Cardiac fibroblast (primary cell): ENCODE measurements around the gene NME8.

ENCODE experiments used
- DNase-seq, 2 donors: peaks; one replicate each; pipeline versions ENCODE4 v3.0.0 to v3.0.0-alpha.2; 2010; ENCODE audit warnings: low read depth in 2 of 2
- H3K4me3 ChIP-seq, 2 donors: replicated peaks in 1 of 2; 1 replicate in 1 of 2; 2 replicates in 1 of 2; pipeline ENCODE4 v1.5.1; 2011; ENCODE audit warnings: low read depth in 2 of 2, low read length in 2 of 2, mild to moderate bottlenecking in 2 of 2, moderate library complexity in 1 of 2
- TF ChIP-seq, protein P1 (sequence below): IDR thresholded peaks from one replicate; pipeline ENCODE4 v1.5.1; 2011; ENCODE audit warnings: low read depth, mild to moderate bottlenecking, low read length, inconsistent platforms

NME8 gene

DNA sequence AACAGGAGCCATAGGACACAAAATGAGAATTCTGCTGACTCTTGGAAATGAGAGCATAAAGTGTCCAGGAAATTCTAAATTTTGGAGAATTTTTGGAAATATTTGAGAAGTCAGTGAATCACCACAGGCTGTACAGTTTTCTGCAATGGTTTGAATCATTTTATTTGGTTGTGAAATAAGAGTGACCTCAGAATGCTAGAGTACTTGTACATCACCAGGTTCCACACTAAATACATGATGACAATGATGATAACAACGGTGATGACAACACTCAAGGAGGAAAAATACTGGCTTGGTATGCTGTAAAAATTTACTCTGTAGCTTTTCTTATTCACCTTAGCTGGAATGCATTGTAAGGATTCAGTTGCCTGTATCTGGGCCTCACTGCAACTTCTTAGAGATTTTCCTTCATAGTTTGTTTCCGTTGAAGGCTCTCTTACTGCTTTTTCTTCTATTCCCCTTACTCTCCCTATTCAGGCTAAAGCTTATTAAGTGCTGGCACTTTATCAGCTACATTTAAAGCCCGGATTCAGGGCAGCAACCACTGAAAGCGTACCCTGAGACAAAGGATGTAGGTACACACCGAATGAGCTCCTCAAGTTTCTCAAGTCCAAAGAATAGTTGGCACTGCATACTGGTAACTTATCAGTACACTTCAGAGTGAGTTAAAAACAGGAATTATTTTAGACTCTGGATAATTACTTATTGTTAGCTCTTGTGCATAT is 30.2 kb upstream of the NME8 start:
- TF ChIP-seq, protein P1, sequence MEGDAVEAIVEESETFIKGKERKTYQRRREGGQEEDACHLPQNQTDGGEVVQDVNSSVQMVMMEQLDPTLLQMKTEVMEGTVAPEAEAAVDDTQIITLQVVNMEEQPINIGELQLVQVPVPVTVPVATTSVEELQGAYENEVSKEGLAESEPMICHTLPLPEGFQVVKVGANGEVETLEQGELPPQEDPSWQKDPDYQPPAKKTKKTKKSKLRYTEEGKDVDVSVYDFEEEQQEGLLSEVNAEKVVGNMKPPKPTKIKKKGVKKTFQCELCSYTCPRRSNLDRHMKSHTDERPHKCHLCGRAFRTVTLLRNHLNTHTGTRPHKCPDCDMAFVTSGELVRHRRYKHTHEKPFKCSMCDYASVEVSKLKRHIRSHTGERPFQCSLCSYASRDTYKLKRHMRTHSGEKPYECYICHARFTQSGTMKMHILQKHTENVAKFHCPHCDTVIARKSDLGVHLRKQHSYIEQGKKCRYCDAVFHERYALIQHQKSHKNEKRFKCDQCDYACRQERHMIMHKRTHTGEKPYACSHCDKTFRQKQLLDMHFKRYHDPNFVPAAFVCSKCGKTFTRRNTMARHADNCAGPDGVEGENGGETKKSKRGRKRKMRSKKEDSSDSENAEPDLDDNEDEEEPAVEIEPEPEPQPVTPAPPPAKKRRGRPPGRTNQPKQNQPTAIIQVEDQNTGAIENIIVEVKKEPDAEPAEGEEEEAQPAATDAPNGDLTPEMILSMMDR, result no peak
- no peak overlapping the region for H3K4me3 ChIP-seq
- no peak for DNase-seq

GRCh38 chr7:37820708-37821468 is 27.5 kb upstream of the NME8 start:
- no peak for DNase-seq
- H3K4me3 ChIP-seq, result no peak overlapping the region
- TF ChIP-seq, protein P1, result no peak

DNA sequence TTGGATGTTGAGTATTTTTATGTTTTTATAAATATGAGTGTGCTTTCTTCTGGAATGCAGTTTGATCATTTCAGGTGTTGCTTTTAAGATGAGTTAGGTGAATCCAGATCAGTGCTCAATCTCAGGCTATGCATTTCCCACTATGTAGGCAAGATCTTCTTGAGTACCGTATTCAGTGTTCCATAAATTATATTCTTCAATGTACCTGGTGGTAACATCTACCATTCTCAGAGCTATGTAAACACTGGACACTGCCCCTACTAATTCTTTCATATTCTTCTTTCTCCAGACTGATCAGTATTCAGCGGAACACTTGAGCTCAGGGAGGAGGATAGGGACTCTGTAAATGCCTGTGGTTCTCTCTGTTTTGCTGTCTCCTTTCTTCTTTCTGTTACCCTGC is 25.5 kb upstream of the NME8 start:
- TF ChIP-seq, protein P1, result no peak
- no peak overlapping the region for H3K4me3 ChIP-seq
- DNase-seq, result no peak

DNA sequence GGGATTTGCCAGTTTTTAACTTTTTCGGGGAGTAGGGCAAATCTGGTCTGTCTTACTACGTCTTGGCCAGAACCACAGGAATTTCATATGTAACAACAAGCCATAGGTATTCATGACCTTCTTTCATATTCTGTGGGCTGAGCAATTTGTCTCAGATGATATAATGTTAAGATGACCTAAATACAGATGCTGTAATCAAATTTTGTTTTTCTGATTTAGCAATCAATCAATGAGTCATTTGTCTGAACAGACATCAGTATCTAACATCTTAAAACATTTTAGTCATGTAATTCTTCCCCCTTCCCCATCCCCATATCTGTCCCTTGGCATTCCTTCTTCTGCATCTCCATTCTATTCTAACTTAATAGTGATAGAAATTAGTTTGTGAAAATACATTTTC is 24.8 kb upstream of the NME8 start:
- DNase-seq, result no peak
- TF ChIP-seq, protein P1, result no peak
- H3K4me3 ChIP-seq, result no peak overlapping the region

GRCh38 chr7:37825038-37825437 is 23.4 kb upstream of the NME8 start:
- H3K4me3 ChIP-seq, result no peak overlapping the region
- no peak for DNase-seq
- TF ChIP-seq, protein P1, result no peak

GRCh38 chr7:37826825-37827224 is 21.6 kb upstream of the NME8 start:
- TF ChIP-seq, protein P1, result no peak
- DNase-seq, result no peak
- no peak overlapping the region for H3K4me3 ChIP-seq
